HG03571 (cell line): ENCODE measurements around the gene SLC28A1.
"Not testable (repeated sequence)": the region's sequence is repeated elsewhere in the genome, so short reads cannot be mapped to it uniquely, and the experiment has no call there.

ENCODE experiments used
- ATAC-seq: cut with Tn5 transposase; IDR thresholded peaks from one replicate; pipeline ENCODE4 v1.9.1; 2021; ENCODE audit not compliant: unreplicated experiment

The SLC28A1 gene, protein sequence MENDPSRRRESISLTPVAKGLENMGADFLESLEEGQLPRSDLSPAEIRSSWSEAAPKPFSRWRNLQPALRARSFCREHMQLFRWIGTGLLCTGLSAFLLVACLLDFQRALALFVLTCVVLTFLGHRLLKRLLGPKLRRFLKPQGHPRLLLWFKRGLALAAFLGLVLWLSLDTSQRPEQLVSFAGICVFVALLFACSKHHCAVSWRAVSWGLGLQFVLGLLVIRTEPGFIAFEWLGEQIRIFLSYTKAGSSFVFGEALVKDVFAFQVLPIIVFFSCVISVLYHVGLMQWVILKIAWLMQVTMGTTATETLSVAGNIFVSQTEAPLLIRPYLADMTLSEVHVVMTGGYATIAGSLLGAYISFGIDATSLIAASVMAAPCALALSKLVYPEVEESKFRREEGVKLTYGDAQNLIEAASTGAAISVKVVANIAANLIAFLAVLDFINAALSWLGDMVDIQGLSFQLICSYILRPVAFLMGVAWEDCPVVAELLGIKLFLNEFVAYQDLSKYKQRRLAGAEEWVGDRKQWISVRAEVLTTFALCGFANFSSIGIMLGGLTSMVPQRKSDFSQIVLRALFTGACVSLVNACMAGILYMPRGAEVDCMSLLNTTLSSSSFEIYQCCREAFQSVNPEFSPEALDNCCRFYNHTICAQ

DNA sequence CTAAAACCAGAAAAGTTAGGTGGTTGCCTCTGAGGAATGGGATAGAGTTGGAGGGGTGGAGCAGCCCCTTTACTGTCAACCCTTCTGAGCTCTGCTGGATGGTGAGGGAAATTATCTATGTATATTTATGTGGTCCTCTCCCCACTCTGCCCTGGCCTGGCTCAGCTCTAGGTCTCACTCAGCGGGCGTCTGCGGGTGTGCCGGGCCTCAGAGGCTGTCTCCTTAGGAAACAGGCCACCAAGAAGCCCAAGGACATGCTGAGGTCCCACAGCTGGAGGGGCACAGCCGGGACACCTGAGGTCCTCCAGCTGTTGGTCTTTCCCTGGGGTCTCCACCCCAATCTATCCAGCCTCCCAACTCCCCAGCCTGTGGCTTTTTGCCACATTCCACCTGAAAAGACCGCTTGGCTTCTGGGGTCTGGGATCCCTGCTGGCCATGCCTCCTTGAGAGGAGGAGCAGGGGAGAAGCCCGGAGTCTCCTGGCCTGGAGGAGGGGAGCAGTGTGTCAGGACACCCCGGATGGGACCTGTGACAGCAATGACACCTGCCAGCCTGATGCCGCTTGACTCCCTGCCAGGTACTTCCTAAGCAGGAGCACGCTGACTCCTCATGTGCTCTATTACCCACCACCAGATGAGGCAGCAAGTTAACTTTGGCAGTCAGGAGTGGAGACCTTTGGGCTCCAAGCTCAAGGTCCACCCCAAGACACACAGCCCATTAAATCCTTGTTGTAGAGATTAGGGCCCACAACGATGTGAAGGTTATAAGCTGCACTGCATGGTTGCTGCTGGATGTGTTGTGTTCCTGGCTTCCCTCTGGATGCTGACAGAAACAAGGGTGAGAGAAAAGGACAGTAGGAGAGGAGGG, at the start of gene SLC28A1:
SLC28A1 (plus strand) TSS at position 747 of the 866 bp plus-strand sequence. CDS start 3,099 bp downstream, outside the sequence.
- ATAC-seq = no peak

DNA sequence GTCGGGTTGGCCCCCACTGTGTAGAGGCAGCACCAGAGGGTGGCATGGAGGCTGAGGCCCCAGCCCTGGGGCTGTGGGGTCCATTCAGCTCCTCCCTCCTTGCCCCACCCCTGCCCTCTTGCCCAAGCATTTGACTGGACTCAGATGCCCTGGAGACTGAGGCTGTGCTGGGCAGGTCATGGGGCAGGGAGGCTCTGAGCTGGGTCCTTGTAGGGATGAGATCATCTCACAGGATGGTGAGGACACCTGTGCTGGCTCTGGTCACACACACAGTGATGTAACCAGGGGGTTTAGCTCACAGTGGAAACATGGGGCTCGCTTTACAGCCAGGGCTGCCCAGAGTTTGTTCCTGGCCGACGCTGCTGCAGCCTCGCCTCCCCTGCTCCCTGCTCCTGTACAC, 49.5 kb upstream of the SLC28A1 start:
- no peak for ATAC-seq

DNA sequence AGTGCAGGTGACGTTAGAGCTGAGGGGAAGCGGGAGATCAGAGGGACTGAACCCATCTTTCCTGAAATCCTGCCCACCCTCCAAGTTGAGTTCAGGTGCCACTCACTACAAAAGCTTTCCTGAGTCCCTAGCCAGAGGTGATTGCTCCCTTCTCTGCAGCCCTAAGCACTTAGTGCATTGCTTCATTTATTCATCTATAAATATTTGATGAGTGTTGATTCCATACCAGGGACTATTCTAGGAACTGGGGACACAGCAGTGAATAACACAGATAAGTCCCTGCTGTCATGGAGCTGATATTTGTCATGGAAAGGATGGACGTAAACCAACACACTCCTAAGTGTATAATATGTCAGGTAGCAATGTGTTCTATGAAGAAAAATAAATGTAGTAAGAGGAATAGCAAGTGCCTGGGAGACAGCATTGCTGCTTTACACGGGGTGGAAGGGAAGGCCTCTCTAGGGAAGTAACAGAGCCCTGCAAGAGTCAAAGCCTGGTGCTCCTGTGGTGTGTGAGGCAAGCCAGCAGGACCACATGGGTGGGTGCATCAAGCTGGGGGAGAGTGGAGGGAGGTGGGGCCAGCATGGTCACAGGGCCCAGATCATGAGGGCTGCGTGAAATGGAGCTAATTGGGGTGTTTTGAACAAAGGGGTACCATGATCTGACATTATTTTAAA, 48.7 kb upstream of the SLC28A1 start:
- no peak for ATAC-seq

DNA sequence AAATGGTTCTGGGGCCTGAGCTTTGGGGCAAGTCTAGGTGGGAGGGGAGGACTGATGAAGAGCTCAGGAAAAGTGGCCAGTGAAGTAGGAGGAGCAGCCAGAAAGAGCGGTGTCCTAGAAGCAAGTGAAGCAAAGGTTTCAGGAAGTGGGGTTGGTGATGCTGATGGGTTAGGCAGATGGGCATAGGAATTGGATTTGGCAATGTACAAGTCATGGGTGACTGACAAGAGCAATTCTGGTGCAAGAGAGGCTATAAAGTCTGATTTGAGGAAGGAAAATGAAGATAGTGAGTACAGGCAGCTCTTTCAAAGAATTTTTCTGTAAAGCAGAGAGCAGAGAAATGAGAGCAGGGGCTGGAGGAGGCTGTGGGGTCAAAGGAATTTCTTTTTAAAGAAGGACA, 47.6 kb upstream of the SLC28A1 start:
- no peak for ATAC-seq

DNA sequence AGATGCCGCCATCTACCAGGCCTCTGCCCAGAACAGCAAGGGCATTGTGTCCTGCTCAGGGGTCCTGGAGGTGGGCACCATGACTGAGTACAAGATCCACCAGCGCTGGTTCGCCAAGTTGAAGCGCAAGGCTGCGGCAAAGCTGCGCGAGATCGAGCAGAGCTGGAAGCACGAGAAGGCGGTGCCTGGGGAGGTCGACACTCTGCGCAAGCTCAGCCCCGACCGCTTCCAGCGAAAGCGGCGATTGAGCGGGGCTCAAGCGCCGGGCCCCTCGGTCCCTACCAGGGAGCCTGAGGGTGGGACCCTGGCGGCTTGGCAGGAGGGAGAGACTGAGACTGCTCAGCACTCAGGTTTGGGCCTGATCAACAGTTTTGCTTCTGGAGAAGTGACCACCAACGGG, 44.7 kb upstream of the SLC28A1 start:
- ATAC-seq = no peak

DNA sequence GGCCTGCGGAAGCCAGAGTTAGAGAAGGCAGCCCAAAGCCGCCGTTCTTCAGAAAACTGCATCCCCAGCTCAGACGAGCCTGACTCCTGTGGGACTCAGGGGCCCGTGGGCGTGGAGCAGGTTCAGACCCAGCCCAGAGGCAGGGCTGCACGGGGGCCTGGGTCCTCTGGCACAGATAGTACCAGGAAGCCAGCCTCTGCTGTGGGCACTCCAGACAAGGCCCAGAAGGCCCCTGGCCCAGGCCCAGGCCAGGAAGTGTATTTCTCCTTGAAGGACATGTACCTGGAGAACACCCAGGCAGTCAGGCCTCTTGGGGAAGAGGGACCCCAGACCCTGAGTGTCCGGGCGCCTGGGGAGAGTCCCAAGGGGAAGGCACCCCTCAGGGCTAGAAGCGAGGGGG, 44.2 kb upstream of the SLC28A1 start:
- no peak for ATAC-seq

DNA sequence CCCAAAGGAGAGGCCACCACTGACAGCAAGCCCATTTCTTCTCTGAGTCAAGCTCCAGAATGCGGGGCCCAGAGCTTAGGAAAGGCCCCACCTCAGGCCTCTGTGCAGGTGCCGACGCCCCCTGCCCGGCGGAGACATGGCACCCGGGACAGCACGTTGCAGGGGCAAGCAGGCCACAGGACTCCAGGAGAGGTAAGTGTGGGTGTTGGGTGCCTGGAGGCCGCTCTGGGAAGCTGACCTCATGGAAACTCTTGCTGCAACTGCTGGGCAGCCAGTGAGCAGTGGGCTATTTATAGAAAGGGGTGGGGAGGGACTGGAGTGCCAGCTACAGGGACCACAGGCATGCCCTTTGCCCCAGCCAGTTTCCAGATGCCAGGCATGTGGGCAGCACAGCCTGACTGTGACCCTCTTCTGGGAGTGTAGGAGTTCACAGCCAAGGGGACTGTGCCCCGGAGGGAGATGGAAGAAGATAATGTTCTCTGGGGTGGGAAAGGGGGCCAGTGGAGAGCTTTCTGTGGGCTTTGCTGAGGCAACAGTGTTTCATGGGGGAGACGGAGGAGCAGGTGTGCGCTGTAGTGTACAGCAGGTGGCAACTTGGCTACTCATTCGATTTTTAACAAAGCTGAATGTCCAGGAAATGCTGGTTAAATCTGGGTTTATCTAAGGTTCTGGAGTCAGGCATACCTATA, 43.6 kb upstream of the SLC28A1 start:
- ATAC-seq = no peak

DNA sequence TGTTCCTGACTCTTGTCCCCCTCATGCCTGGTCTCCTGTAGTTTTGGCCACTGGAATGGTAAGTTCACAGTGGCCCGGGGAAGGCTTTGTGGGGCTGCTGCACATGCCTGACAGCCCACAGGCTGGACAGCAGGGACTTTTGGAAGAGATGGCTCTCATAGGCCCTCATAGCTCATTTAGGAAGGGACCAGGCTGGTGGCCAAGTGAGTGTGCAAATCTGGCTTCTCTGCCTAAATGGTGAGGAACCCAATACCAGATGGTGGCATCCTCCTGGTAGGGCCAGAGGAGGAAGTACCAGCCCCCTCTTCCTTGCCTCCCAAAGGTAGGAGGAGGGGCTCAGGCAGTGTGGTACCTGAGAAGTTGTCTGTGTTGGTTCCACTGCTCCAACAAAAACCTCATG, 41.7 kb upstream of the SLC28A1 start:
- ATAC-seq = no peak

DNA sequence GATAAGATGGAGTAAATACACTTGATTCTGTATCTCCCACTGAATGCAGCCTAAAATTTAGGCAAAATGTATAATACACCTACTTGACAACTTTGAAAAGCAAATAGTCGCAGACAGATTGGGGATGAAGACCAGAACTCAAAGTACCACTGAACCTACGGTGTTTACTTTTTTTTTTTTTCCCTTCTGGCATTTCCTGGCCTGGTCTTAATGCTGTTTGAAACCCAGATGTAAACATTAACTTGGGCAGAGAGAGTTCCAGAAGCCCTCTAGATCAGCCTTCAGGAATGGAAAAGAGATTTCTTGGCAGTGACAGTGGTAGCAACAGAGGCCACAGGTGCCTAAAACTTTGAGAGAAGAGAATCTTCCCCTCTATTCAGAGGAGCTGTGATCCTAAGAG, 39.5 kb upstream of the SLC28A1 start:
- no peak for ATAC-seq

DNA sequence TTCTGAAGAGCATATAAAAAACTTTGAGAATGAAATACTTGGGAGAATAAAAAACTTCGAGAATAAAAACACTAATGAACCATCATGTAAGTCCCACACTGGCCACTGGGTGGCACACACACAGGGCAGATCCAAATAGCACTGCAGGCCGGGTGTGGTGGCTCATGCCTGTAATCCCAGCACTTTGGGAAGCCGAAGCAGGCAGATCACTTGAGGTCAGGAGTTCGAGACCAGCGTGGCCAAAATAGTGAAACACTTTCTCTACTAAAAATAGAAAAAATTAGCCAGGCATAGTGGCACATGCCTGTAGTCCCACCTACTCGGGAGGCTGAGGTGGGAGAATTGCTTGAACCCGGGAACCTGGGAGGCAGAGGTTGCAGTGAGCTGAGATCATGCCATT, 38.8 kb upstream of the SLC28A1 start:
- not testable (repeated sequence) for ATAC-seq

DNA sequence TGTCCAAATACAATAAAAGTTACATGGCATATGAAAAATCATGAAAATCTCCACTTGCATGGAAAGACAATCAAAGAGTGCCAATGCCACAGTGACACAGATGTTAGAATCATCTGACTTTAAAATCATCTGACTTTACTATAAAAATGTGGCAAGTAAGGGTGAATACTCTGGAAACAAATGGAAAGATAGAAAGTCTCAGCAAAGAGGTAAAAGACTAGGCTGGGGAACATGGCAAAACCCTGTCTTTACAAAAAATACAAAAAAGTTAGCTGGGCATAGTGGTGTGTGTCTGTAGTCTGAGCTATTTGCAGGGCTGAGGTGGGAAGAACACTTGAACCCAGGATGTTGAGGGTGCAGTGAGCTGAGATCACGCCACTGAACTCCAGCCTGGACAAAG, 38.2 kb upstream of the SLC28A1 start:
- ATAC-seq = no peak

DNA sequence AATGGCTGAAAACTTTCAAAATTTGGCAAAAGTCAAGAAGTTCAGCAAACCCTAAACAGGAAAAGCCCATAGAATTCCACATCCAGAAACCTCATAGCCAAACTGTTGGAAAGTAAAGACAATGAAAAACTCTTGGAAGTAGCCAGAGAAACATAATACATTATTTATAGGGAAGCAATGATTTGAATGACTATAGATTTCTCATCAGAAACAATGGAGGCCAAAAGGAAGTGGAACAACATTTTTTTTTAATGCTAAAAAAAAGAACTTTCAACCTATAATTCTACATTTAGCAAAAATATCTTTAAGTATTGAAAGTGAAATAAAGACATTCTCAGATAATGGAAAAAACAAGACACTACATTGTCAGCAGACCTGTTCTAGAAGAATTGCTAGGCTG, 37.1 kb upstream of the SLC28A1 start:
- no peak for ATAC-seq

DNA sequence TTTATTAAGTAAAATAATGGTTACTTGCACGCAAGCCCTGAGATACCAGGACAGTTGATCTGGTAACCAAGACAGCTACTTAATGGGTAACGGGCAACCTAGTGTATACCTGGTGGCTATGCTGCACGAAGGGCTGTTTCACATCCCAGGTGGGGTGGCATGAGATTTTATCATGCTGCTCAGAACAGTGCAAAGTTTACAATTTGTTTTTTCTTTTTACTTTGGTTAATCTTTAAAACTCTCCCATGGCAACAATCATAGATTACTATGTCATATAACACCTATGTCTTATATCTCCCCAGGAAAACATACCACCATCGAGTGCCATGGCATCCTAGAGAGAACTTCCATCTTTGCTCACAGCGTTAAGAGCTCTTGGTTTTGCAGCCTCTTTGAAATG, 32.2 kb upstream of the SLC28A1 start:
- no peak for ATAC-seq

DNA sequence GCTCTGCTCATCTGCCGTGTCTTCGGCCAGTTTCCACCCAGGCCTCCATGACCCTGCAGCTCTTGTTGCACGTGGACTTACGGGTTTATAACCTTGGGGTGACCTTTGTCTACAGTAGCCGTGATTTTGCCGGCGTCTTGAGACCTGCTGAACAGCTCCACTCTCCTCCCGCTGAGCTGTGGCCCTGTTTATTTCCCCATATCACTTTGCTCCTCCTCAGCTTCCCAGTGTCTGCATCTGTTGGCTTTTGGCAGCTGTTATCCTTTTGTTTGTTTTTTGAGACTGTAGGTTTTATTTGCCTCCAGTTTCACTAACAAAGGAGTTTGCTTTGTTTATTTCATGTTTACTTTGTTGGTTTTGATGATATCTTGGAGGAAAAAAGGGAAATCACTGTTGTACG, 29.3 kb upstream of the SLC28A1 start:
- no peak for ATAC-seq

DNA sequence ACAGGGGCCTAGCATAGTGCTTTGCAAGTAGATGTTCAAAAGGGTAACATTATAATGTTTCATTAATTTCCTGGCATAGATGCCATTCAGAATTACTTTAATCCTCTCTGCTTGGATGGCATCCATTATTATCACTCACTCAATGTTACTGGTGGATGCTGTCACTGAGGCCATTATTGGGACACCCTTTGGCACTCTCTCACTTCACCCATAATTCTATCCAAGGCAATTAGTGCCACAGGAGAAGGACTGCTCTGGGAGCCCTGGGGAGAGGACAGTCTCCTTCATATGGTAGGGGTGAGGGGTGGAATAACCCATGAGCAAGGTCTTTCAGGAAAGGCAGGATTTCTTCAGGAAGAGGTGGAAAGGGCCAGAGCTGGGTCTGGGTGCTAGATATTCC, 28.7 kb upstream of the SLC28A1 start:
- no peak for ATAC-seq

DNA sequence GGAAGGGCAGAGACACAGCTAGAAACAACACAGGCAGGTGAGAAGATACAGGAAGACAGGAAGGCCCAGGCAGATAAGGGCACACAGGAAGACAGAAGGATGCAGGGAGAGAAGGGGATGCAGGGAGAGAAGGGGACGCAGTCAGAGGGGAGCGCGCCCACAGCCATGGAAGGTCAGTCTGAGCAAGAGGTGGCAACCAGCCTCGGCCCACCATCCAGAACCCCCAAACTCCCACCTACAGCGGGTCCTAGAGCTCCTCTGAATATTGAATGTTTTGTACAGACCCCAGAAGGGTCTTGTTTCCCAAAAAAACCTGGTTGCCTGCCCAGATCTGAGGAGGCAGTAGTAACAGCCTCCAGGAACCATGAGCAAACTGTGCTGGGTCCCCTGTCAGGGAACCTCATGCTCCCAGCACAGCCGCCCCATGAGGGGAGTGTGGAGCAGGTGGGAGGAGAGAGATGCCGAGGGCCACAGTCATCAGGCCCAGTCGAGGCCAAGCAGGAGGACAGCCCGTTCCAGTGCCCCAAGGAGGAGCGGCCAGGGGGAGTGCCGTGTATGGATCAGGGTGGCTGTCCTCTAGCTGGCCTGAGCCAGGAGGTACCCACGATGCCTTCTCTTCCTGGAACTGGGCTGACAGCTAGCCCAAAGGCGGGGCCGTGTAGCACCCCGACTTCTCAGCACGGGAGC, 27.6 kb upstream of the SLC28A1 start:
- no peak for ATAC-seq

DNA sequence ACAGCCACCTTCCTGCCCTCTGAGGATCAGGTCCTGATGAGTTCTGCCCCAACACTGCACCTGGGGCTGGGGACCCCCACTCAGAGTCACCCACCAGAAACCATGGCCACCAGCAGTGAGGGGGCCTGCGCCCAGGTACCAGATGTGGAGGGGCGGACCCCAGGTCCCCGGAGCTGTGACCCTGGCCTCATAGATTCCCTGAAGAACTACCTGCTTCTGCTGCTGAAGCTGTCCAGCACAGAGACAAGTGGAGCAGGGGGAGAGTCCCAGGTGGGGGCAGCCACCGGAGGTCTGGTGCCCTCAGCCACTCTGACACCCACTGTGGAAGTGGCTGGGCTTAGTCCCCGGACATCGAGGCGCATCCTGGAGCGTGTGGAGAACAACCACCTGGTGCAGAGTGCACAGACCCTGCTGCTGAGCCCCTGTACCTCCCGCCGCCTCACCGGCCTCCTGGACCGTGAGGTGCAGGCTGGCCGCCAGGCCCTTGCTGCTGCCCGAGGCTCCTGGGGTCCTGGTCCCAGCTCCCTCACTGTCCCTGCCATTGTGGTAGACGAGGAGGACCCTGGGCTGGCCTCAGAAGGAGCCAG, 27.0 kb upstream of the SLC28A1 start:
- no peak for ATAC-seq

DNA sequence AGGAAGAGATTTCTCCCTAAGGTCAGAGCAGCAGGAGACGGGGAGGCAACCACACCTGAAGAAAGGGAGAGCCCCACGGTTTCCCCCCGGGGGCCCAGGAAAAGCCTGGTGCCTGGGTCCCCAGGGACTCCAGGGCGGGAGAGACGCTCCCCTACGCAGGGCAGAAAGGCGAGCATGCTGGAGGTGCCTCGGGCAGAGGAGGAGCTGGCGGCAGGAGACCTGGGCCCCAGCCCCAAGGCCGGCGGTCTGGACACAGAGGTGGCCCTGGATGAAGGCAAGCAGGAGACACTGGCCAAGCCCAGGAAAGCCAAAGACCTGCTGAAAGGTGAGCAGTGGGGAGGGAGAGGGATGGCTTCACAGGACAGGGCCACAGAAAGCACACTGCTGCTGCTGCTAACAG, 26.2 kb upstream of the SLC28A1 start:
- no peak for ATAC-seq

DNA sequence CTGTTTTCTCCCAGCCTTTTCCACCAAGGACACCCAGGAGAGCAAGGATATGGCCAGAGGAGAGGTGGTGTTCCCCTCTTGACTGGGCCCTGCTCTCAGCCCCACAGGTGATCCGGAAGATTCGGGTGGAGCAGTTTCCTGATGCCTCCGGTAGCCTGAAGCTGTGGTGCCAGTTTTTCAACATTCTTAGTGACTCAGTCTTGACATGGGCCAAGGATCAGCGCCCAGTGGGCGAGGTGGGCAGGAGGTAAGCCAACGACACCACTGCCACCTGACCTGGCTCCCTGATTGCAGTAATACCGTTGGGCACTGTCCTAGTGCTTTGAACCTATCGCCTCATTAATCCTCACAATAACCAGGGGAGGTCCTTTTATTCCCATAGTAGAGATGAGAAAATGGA, 25.3 kb upstream of the SLC28A1 start:
- no peak for ATAC-seq

DNA sequence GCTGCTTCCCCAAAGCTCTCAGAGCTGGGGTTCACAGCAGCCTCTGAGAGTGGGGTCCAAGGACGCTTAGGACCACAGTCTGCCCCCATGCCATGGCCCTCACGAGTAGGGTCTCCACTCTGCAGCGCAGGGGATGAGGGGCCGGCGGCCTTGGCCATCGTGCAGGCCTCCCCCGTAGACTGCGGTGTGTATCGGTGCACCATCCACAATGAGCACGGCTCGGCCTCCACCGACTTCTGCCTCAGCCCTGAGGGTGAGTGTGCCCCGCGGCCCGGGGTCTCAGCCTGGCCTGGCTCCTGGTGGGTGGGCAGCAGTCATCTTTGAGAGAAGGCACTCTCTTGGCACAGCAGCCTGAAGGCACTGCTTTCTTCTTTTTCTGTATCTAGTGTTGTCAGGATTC, 24.8 kb upstream of the SLC28A1 start:
- ATAC-seq = no peak
